ENCODE measurements around the gene PRDM15.

The PRDM15 gene, protein sequence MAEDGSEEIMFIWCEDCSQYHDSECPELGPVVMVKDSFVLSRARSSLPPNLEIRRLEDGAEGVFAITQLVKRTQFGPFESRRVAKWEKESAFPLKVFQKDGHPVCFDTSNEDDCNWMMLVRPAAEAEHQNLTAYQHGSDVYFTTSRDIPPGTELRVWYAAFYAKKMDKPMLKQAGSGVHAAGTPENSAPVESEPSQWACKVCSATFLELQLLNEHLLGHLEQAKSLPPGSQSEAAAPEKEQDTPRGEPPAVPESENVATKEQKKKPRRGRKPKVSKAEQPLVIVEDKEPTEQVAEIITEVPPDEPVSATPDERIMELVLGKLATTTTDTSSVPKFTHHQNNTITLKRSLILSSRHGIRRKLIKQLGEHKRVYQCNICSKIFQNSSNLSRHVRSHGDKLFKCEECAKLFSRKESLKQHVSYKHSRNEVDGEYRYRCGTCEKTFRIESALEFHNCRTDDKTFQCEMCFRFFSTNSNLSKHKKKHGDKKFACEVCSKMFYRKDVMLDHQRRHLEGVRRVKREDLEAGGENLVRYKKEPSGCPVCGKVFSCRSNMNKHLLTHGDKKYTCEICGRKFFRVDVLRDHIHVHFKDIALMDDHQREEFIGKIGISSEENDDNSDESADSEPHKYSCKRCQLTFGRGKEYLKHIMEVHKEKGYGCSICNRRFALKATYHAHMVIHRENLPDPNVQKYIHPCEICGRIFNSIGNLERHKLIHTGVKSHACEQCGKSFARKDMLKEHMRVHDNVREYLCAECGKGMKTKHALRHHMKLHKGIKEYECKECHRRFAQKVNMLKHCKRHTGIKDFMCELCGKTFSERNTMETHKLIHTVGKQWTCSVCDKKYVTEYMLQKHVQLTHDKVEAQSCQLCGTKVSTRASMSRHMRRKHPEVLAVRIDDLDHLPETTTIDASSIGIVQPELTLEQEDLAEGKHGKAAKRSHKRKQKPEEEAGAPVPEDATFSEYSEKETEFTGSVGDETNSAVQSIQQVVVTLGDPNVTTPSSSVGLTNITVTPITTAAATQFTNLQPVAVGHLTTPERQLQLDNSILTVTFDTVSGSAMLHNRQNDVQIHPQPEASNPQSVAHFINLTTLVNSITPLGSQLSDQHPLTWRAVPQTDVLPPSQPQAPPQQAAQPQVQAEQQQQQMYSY

GRCh38 chr21:41879190-41879998, at the start of gene PRDM15:
Gene PRDM15 (minus strand): TSS chr21:41879344. CDS start chr21:41860363, 18,981 bp downstream.
- DNase-seq = peak; percentile 26

DNA sequence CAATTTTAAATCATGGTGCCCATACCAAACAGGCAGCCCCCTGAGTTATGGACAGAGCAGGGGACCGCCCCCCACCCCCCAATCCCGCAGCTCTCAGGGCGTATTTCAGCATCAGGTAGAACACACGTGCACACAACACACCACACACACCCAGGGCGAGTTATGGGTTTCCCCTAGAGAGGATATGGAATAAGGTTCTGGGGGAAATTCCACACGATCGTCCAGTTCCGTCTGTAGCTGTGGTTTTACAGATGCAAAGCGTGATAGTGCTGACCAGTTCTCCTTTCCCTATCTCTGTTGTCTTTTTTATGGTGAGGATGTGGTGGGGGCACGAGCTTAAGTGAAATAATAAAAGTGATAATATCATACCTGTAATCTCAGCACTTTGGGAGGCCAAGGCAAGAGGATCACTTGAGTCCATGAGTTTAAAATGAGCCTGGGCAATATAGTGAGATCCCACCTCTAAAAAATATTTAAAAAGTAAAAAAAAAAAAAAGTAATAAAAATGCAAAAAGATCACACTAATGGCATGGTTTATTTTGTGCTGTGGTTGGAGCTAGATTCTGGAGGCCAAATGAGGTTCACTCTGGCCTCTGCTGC, 49.6 kb upstream of the PRDM15 start:
- DNase-seq = no peak

GRCh38 chr21:41927727-41928409, 48.7 kb upstream of the PRDM15 start:
- DNase-seq = no peak

DNA sequence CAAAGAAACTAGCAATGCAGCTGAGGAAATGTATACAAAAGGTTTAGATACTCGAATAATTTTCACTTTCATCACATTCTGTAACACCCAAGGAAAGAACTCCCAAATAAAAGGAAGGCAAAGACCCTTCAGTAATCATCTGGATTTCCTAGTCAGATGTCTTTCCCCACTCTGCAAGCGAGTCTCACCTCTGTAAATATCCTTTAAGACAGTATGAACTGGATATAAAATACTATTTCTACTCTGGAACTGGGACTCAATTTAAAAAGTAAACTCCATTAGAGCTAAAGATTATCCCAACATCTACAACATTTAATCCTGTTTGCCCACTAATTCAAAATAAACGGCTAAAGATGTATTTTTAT, 47.6 kb upstream of the PRDM15 start:
- no peak for DNase-seq

DNA sequence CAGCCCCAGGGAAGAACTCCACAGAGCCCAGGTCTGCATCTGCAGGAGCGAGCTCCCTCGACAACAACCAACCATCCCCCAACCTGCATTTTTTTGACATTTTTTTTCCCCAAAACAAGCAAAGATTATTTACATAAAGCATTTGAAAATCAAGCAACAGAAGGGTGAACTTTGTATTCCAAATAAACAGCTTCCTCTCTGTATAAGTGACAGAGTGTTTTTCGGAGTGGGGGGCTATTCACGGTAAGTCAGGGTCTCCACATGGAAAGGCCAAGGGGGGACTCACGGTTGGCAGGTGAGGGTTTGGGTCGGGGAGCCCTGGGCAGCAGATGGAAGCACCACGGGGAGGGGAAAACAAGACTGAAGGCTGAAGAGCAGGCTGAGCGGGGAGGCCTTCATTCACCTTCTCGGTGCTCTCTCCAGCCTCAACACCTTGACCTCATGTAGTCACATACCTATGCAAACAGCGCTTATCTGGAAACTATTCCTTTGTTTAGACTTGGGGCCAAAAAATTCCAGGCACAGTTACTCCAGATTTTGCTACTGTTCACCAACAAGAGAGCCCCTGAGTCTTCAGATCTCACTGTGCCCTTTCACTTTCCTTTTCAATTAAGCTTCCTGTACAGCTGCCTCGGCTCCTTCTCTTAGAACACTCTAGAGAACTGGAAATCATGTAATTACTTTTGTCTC, 47.1 kb upstream of the PRDM15 start:
- no peak for DNase-seq

DNA sequence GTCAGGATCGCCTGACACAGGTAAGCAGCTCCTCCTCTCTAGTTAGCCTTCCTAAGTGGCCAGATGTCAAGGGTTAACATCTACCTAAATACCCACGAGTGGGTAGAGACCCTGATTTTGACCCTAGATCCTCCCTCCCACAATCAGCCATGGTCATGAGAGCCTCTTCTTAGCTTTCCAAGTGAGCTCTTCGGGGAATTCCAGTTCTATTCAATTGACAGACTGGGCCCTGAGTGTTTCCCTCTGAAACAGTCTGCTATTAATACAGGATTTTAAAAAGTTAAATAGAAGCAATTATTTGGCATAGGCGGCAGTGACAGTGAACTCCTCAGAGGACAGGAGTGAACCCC, 46.6 kb upstream of the PRDM15 start:
- no peak for DNase-seq

GRCh38 chr21:41924368-41924754, 45.2 kb upstream of the PRDM15 start:
- no peak for DNase-seq

DNA sequence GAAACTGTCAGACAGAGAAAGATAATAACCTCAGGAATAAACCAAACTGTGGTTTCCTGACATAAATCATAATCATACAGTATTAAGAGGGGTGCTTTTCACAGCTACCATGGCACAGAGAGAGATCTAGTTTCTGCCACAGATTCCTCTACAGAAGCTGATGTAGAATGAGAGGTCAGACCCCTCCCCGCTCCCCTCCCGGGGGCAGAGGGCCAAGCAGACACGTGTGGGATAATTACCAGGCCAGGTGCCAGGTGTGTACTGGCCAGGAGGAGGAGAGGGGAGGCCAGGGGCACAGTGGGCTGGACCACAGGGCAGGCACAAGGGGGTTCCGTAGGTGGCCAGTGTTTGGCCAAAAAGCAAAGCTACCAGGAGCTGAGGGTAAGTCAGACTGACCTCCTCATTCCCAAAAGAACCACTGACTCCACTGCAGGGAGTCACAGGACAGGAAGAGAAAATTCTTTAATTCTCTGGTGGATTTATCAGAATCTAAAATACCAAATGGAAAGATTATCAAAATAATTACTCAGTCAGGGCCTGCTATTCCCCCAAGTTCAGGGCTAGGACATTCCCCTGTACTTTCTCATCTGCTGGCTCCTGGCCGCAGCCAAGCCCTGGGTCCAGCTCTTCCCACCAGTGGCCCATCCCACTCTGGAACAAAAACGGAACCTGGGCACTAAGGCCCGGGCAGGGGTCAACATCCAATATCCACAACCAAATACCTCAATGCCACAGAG, 44.7 kb upstream of the PRDM15 start:
- DNase-seq = no peak

- DNase-seq = no peak
Measured at GRCh38 chr21:41923186-41923585, 44.0 kb upstream of the PRDM15 start.

GRCh38 chr21:41921021-41921420, 41.9 kb upstream of the PRDM15 start:
- no peak for DNase-seq

- DNase-seq = no peak
Measured at GRCh38 chr21:41920476-41920875, 41.3 kb upstream of the PRDM15 start.

GRCh38 chr21:41919666-41920398, 40.7 kb upstream of the PRDM15 start:
- DNase-seq = no peak

DNA sequence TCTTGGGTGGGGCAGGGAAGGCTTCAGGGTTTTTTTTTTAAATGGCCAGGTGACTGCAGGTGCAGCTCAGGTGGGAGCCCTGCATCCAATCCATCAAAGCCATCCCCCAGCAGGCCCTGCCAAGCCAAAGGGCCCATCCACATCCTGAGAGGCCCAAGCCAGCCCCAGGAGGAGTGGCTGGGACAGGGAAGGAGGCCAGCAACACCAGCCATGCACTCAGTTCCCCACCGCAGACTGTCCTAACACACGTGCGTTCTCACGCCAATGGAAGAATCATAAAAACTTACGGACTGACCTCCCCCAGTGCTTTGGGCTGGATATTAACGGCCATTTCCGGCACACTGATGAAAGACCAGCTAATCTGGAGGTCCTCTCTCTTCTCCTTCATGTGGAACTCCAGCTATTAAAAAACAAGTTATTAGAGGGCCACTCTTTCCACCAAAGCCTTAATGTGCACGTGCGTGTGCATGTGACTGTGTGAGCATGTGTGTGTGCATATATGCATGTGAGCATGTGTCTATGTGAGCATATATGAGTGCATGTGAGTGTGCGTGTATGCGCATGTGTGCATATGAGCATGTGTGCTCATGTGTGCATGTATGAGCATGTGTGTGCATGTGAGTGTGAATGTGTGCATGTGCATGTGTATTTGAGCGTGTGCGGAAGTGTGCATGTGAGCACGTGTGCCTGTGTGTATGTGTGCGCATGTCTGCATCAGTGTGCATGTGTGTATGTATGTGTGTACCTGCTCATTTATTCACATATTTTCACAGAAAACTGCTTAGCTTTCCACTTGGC, 39.6 kb upstream of the PRDM15 start:
- no peak for DNase-seq

DNA sequence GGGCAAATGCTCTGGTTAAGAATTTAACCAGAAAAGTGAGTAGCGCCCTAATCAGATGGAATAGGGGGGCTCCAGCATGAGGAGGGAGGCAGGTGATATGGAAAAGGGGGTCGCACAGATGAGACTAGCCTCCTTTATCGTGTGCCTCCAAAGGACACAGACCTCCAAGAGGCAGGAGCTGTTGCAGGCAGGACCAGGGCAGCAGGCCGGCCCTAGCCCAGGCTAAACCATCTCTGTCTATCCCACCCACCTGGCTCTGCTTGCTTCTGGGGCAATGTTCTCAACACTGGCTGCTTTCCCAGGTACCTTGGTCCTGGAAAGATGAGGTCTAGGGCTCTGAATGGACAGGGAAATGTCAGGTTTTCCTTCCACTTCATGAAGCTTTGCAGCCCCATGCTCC, 38.4 kb upstream of the PRDM15 start:
- DNase-seq = no peak

DNA sequence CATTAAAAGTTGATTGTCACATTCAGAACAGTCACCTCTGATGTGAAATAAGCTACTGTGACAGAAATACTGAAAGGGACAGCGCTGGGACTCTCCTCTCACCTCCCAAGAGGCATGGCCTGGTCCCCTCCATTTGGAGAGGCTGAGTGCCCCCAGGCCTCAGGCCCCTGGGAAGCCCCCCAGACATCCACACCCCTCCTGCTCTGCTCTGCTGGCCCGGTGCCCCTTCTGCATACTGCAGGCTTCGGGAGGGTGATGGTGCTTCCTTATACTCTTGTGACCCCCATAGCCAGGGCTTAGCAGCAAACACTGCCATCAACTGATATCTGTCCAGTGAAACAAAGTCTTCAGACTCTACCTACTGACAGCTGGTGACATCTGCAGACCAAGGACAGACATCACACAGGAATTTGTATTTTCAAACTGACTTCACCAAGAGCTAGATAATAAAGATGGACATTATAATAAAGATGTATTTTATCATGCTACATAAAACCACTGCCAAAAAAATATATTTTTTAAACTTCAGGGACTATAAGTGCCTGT, 37.8 kb upstream of the PRDM15 start:
- no peak for DNase-seq

DNA sequence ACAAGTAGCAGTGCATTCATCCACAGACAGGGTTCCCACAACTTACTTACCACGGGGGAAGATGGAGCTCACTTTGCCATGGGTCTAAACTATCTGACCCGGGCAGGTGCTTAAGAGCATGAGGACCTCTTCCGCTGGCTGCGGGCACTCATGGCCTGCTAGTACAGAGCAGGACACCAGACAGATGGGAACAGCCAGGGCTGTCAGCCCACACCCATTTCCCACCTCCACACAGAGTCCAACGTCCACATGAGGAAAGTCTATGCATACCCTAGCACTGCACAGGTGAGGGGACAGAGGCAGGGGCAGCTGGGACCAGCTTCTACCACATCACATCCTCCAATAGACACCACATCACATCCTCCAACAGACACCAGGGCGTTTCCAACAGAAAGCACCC, 35.8 kb upstream of the PRDM15 start:
- no peak for DNase-seq

- DNase-seq = no peak
Measured at GRCh38 chr21:41914358-41914757, 35.2 kb upstream of the PRDM15 start.

GRCh38 chr21:41913230-41913629, 34.1 kb upstream of the PRDM15 start:
- no peak for DNase-seq

- no peak for DNase-seq
Measured at GRCh38 chr21:41908829-41909228, 29.7 kb upstream of the PRDM15 start.

All from DMS153 (cell line).